Smooth muscle cell (in vitro differentiated cells): ENCODE measurements around the gene SLC7A10. TPM values are rescaled to one million over a fixed set of nuclear protein-coding genes. Genes with fewer than 3 reads are reported as not detected.

Experiments
- DNase-seq: peaks from one replicate; lab custom pipeline; 2025; ENCODE audit not compliant: unreplicated experiment; lab: John Stamatoyannopoulos, UW
- H2AFZ ChIP-seq: fragments of 200-600 bp; sonication (generic); 2 replicates; pipeline ENCODE4 v1.6.0; 2016; ENCODE audit warnings: antibody characterized with exemption, low read depth, mild to moderate bottlenecking
- H3F3A ChIP-seq: fragments of 200-600 bp; sonication (generic); 2 replicates; pipeline ENCODE4 v1.6.0; 2017; ENCODE audit warnings: antibody characterized with exemption, low read depth
- H3K27ac ChIP-seq: fragments of 200-600 bp; sonication (generic); 2 replicates; pipeline ENCODE4 v1.5.1; 2016; ENCODE audit warnings: low read depth, mild to moderate bottlenecking
- H3K27me3 ChIP-seq: fragments of 200-600 bp; sonication (generic); 2 replicates; pipeline ENCODE4 v1.6.1; 2016; ENCODE audit warnings: low read depth, mild to moderate bottlenecking
- H3K36me3 ChIP-seq: fragments of 200-600 bp; sonication (generic); 2 replicates; pipeline ENCODE4 v1.5.1; 2016; ENCODE audit warnings: low read depth
- H3K4me1 ChIP-seq: fragments of 200-600 bp; sonication (generic); 2 replicates; pipeline ENCODE4 v1.5.1; 2016; ENCODE audit warnings: low read depth
- H3K4me2 ChIP-seq: fragments of 200-600 bp; sonication (generic); 2 replicates; pipeline ENCODE4 v1.6.0; 2016; ENCODE audit warnings: mild to moderate bottlenecking
- H3K4me3 ChIP-seq: fragments of 200-600 bp; sonication (generic); 2 replicates; pipeline ENCODE4 v1.5.1; 2016; ENCODE audit warnings: mild to moderate bottlenecking
- H3K79me2 ChIP-seq: fragments of 200-600 bp; sonication (generic); 2 replicates; pipeline ENCODE4 v1.6.0; 2016; ENCODE audit warnings: low read depth, mild to moderate bottlenecking
- H3K9ac ChIP-seq: fragments of 200-600 bp; sonication (generic); 2 replicates; pipeline ENCODE4 v1.6.0; 2016; ENCODE audit warnings: low read depth
- H3K9me3 ChIP-seq: fragments of 200-600 bp; sonication (generic); replicated peaks from 2 replicates; pipeline ENCODE4 v1.5.1; 2016; ENCODE audit warnings: low read depth
- H4K20me1 ChIP-seq: fragments of 200-600 bp; sonication (generic); 2 replicates; pipeline ENCODE4 v1.6.0; 2016; ENCODE audit warnings: low read depth
- CTCF ChIP-seq: fragments of 200-600 bp; sonication (generic); IDR thresholded peaks from 2 replicates; pipeline ENCODE4 v1.5.1; 2017; ENCODE audit warnings: borderline replicate concordance, mild to moderate bottlenecking, antibody characterized with exemption; ENCODE audit not compliant: insufficient read depth, poor library complexity, severe bottlenecking
- WGBS: methylation state at CpG from one replicate; pipeline ENCODE4 v1.1.7; 2016; ENCODE audit warnings: low lambda C conversion rate; 5-methylcytosine and 5-hydroxymethylcytosine counted together
- polyA plus RNA-seq: library from polyadenylated mRNA; unstranded; fragments of >200 nt; fragmentation: Nextera tagmentation; extraction: Ambion mirVana; gene quantifications from 2 replicates; pipeline ENCODE4 v1.2.1, GENCODE V29; 2016
- total RNA-seq: library from RNA; depleted of rRNA; stranded (reverse); fragments of >200 nt; gene quantifications from 2 replicates; pipeline ENCODE4 v1.2.3, GENCODE V29; 2014

SLC7A10 gene
- total and polyA plus RNA-seq, 2 experiments from 2014 or later, result 0.51 TPM; not detected in 1

GRCh38 chr19:33239223-33239975, 13.7 kb upstream of the SLC7A10 start:
- H3K4me1 ChIP-seq, result no peaks in the 10 kb centered on the region
- no peak overlapping the region for H3K9ac ChIP-seq
- no peak overlapping the region for H3K4me3 ChIP-seq
- no peak for TF ChIP-seq CTCF
- H3K9me3 ChIP-seq, result no peaks in the 10 kb centered on the region
- no peak for DNase-seq
- no peak overlapping the region for H3K4me2 ChIP-seq
- no peak overlapping the region for H3K27ac ChIP-seq
- H3K79me2 ChIP-seq, result no peaks in the 10 kb centered on the region
- no peak overlapping the region for H2AFZ ChIP-seq
- 83% methylated on average over 10 of the region's 10 CpGs for whole genome bisulfite sequencing
- H3K27me3 ChIP-seq, result peaks cover 5% of the 10 kb centered on the region
- no peaks in the 10 kb centered on the region for H3F3A ChIP-seq
- no peaks in the 10 kb centered on the region for H3K36me3 ChIP-seq
- H4K20me1 ChIP-seq, result no peaks in the 10 kb centered on the region

- H4K20me1 ChIP-seq, result no peaks in the 10 kb centered on the region
- H3K4me2 ChIP-seq, result no peak overlapping the region
- WGBS, result 94% methylated on average over 10 of the region's 10 CpGs
- H3K27ac ChIP-seq, result no peak overlapping the region
- no peaks in the 10 kb centered on the region for H3K79me2 ChIP-seq
- peaks cover 8% of the 10 kb centered on the region for H3K27me3 ChIP-seq
- H3F3A ChIP-seq, result no peaks in the 10 kb centered on the region
- no peak overlapping the region for H3K4me3 ChIP-seq
- no peak overlapping the region for H2AFZ ChIP-seq
- H3K36me3 ChIP-seq, result no peaks in the 10 kb centered on the region
- H3K4me1 ChIP-seq, result no peaks in the 10 kb centered on the region
- no peak for DNase-seq
- H3K9ac ChIP-seq, result no peak overlapping the region
- no peak for TF ChIP-seq CTCF
- H3K9me3 ChIP-seq, result no peaks in the 10 kb centered on the region
Observed at GRCh38 chr19:33238481-33239149, 13.0 kb upstream of the SLC7A10 start.

GRCh38 chr19:33236696-33237390, 11.2 kb upstream of the SLC7A10 start:
- Histone ChIP-seq H2AFZ (no peak overlapping the region), H3K27ac (no peak overlapping the region), H3K79me2 (no peaks in the 10 kb centered on the region), H3K9ac (no peak overlapping the region), H3K4me1 (no peaks in the 10 kb centered on the region), H3K9me3 (no peaks in the 10 kb centered on the region), H3K27me3 (peaks cover 8% of the 10 kb centered on the region), H4K20me1 (no peaks in the 10 kb centered on the region), H3K36me3 (no peaks in the 10 kb centered on the region), H3K4me2 (no peak overlapping the region), H3F3A (no peaks in the 10 kb centered on the region), H3K4me3 (no peak overlapping the region)
- WGBS, result 90% methylated on average over 16 of the region's 16 CpGs
- no peak for TF ChIP-seq CTCF
- no peak for DNase-seq
